ENCODE results near the gene HSD17B2.
"Not testable (repeated sequence)": the region's sequence is repeated elsewhere in the genome, so short reads cannot be mapped to it uniquely, and the experiment has no call there.

The HSD17B2 gene

GRCh38 chr16:82137822-82138167 is 102.7 kb downstream of the HSD17B2 start:
- no peak for DNase-seq

DNA sequence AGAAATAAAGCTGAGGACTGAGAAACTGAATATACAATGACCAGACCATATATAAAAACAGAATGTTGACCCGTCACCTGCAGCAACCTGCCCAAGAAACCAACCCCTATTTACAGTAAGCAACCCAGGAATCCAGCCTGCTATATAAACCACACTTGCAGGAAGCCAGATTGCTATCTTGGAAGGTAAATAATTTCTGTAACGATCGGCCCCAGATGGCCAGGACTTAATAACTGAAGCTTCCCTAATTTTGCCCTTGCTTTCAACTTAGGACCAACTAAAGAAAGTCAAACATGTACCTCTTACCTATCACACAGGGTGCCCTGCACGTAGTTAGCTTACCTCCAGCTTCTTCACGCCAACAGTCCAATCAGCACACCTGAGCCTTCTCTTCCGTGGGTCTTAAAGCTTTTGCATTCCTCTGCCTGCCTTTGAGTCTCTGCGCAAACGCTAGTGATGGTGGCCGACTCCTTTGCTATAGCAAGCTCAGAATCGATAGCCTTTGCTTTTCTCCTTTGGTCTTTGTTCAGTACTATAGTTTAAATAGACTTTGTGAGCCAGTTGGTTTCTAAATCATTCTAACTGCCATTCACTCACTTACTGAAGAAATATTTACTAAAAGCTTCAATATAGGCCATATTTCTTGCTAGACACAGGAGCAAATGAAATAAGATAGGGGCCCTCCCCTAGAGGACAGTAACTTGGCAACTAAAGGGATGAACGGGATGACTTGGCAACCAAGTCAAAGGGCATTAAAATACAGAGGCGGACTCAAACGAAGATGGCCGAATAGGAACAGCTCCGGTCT is 103.6 kb downstream of the HSD17B2 start:
- DNase-seq: no peak

- DNase-seq: not testable (repeated sequence)
These were observed 104.2 kb downstream of the HSD17B2 start for GRCh38 chr16:82139286-82139571.

- no peak for DNase-seq
These were observed 111.5 kb downstream of the HSD17B2 start for GRCh38 chr16:82146556-82146955.

DNA sequence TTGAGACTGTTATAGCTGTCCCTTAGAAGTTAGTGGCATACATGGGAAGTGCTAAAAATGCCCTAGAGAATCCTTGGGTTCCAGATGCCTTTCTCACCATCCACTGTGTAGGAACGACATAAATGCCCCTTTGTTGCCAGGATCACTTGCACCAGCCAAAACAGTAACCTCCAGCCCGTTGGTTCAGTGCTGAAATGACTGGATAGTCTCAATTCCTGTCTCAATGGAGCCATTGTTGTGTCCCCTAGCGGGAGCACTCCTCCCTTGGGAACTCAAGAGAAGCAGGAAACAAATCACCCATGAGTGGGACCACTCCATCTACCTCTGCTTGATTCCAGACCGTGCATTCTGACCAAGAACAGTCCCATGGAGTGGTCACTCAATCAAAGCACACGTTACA is 111.9 kb downstream of the HSD17B2 start:
- DNase-seq: no peak

DNA sequence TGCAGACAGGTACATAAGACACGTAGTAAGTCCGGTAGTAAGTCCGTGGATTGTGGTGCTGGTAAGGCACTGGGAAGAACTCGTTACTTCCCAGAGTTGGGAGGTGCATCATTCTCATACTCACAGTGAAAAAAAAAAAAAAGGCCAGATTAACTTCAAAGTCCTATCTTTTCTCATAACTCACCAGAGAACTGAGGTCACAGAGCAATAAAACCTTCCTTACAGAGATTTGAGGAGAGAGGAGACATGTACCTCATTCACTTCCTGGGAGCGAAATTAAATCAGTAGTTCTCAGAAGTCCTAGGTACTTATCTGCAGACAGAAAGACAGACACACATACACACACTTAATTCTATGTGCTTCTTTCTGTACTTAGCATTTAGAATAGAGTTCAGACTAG is 112.5 kb downstream of the HSD17B2 start:
- no peak for DNase-seq

Measured in DMS79 treated with DMSO at 0.1 percent for 48 hours (cell line).